A549 (cell line): ENCODE measurements around the gene CDK9. TPM values are rescaled to one million over a fixed set of nuclear protein-coding genes. Genes with fewer than 3 reads are reported as not detected.

ENCODE experiments used
- ATAC-seq, 2 experiments: fragments of 200-7000 bp in 1 of 2; fragments of >200 bp in 1 of 2; cut with Nextera tagmentation in 1 of 2; cut with Tn5 transposase in 1 of 2; 3 replicates each; pipeline versions ENCODE4 v1.8.0 to v1.9.1; 2018 to 2020; ENCODE audit warnings: mild to moderate bottlenecking in 1 of 2, moderate library complexity in 1 of 2
- CTCF ChIA-PET: fragments of 300-600 bp; sonication (Branson Sonifier 250); formaldehyde crosslinking; extraction: SDS; loops from one replicate; lab custom pipeline; 2021; ENCODE audit warnings: antibody characterized with exemption, inconsistent platforms; lab: Yijun Ruan, JAX
- POLR2A ChIA-PET: fragments of 350-600 bp; formaldehyde crosslinking; extraction: SDS; loops from one replicate; lab custom pipeline; 2021; ENCODE audit warnings: antibody characterized with exemption, inconsistent platforms; lab: Yijun Ruan, JAX
- DNase-seq, 2 experiments: peaks; one replicate each; pipeline versions ENCODE4 v3.0.0 to v3.0.0-alpha.2; 2011 to 2016; ENCODE audit warnings: low read depth in 1 of 2, low spot score in 1 of 2
- FAIRE-seq: peaks from 2 replicates; lab custom pipeline; 2011; peaks lifted over from hg19 to GRCh38; lab: Jason Lieb, UNC
- H3K27ac ChIP-seq, 2 experiments: fragments of >200 bp; sonication (Bioruptor Twin); formaldehyde crosslinking; 3 replicates each; pipeline ENCODE4 v1.5.1; 2016 to 2017
- H3K4me1 ChIP-seq: fragments of >200 bp; sonication (Bioruptor Twin); formaldehyde crosslinking; 3 replicates; pipeline ENCODE4 v1.6.1; 2016
- H3K4me2 ChIP-seq: fragments of >200 bp; sonication (Bioruptor Twin); formaldehyde crosslinking; 3 replicates; pipeline ENCODE4 v1.6.1; 2016
- H3K4me3 ChIP-seq: fragments of >200 bp; sonication (Bioruptor Twin); formaldehyde crosslinking; 3 replicates; pipeline ENCODE4 v1.5.1; 2016
- H3K9me3 ChIP-seq: fragments of >200 bp; sonication (Bioruptor Twin); formaldehyde crosslinking; 3 replicates; pipeline ENCODE4 v1.6.1; 2016
- ATOH8 ChIP-seq: fragments of 250-450 bp; sonication (Bioruptor Pico); IDR thresholded peaks from 2 replicates; pipeline ENCODE4 v1.5.0; 2020; ENCODE audit warnings: low read depth, mild to moderate bottlenecking, moderate library complexity
- CBX8 ChIP-seq: fragments of 200-600 bp; sonication (generic); IDR thresholded peaks from 2 replicates; pipeline ENCODE4 v1.6.1; 2016
- CHD4 ChIP-seq: fragments of 200-600 bp; sonication (generic); IDR thresholded peaks from 2 replicates; pipeline ENCODE4 v1.6.1; 2016; ENCODE audit warnings: antibody characterized with exemption, mild to moderate bottlenecking, borderline replicate concordance
- FOSL2 ChIP-seq, 2 experiments: fragments of 450-650 bp in 1 of 2; fragments of >200 bp in 1 of 2; sonication (Bioruptor Twin) in 1 of 2; formaldehyde crosslinking; IDR thresholded peaks; 2 replicates each; pipeline versions ENCODE4 v1.5.0 to v1.6.1; 2016 to 2020; ENCODE audit warnings: mild to moderate bottlenecking in 1 of 2, moderate library complexity in 1 of 2
- FOXS1 ChIP-seq: fragments of 250-450 bp; sonication (Bioruptor Pico); IDR thresholded peaks from 2 replicates; pipeline ENCODE4 v1.5.0; 2020; ENCODE audit warnings: mild to moderate bottlenecking, moderate library complexity
- GATA3 ChIP-seq: IDR thresholded peaks from 2 replicates; pipeline ENCODE4 v1.6.1; 2012; ENCODE audit warnings: borderline replicate concordance
- HDAC2 ChIP-seq: fragments of 200-600 bp; sonication (generic); IDR thresholded peaks from 2 replicates; pipeline ENCODE4 v1.6.1; 2016
- HMGXB4 ChIP-seq: fragments of 250-450 bp; sonication (Bioruptor Pico); IDR thresholded peaks from 2 replicates; pipeline ENCODE4 v1.5.0; 2021; ENCODE audit warnings: mild to moderate bottlenecking, moderate library complexity, borderline replicate concordance
- HOXB5 ChIP-seq: fragments of 250-450 bp; sonication (Bioruptor Pico); IDR thresholded peaks from 2 replicates; pipeline ENCODE4 v1.5.0; 2020; ENCODE audit warnings: mild to moderate bottlenecking, moderate library complexity
- KDM5A ChIP-seq: fragments of 200-600 bp; sonication (generic); IDR thresholded peaks from 2 replicates; pipeline ENCODE4 v1.6.1; 2016; ENCODE audit warnings: antibody characterized with exemption, mild to moderate bottlenecking
- NR3C1 ChIP-seq: fragments of >200 bp; sonication (Bioruptor Twin); formaldehyde crosslinking; IDR thresholded peaks from 3 replicates; pipeline ENCODE4 v1.6.1; 2017
- POLR2A ChIP-seq: IDR thresholded peaks from 2 replicates; pipeline ENCODE4 v1.6.1; 2012; ENCODE audit warnings: mild to moderate bottlenecking, low read length
- POLR2AphosphoS2 ChIP-seq: conservative IDR thresholded peaks from 2 replicates; pipeline ENCODE4 v1.6.1; 2012; ENCODE audit warnings: low read length, improper control_type of control experiment, inconsistent platforms
- RAD21 ChIP-seq, 2 experiments: fragments of >200 bp in 1 of 2; sonication (Bioruptor Twin) in 1 of 2; formaldehyde crosslinking in 1 of 2; IDR thresholded peaks in 1 of 2; conservative IDR thresholded peaks in 1 of 2; 2 replicates in 1 of 2; 3 replicates in 1 of 2; pipeline ENCODE4 v1.6.1; 2012 to 2018; ENCODE audit warnings: inconsistent platforms in 1 of 2
- SMC3 ChIP-seq: fragments of >200 bp; sonication (Bioruptor Twin); formaldehyde crosslinking; IDR thresholded peaks from 3 replicates; pipeline ENCODE4 v1.6.1; 2018; ENCODE audit warnings: inconsistent platforms
- SREBF2 ChIP-seq: fragments of 450-650 bp; IDR thresholded peaks from 2 replicates; pipeline ENCODE4 v1.6.1; 2014; ENCODE audit warnings: mild to moderate bottlenecking, moderate library complexity
- TP53 ChIP-seq: fragments of 250-450 bp; sonication (Bioruptor Pico); IDR thresholded peaks from 2 replicates; pipeline ENCODE4 v1.5.0; 2021; ENCODE audit warnings: mild to moderate bottlenecking, moderate library complexity
- ZC3H11A ChIP-seq: fragments of 450-650 bp; IDR thresholded peaks from 2 replicates; pipeline ENCODE4 v1.6.1; 2014; ENCODE audit warnings: antibody characterized with exemption, mild to moderate bottlenecking
- ZNF302 ChIP-seq: fragments of 250-450 bp; sonication (Bioruptor Pico); IDR thresholded peaks from 2 replicates; pipeline ENCODE4 v1.9.0; 2021; ENCODE audit warnings: inconsistent platforms, mild to moderate bottlenecking, moderate library complexity
- ZSCAN20 ChIP-seq: fragments of 250-450 bp; sonication (Bioruptor Pico); IDR thresholded peaks from 2 replicates; pipeline ENCODE4 v1.8.0; 2022; ENCODE audit warnings: mild to moderate bottlenecking, moderate library complexity
- WGBS: methylation state at CpG from one replicate; pipeline ENCODE4 v1.1.6; 2017; ENCODE audit errors: missing lambda C conversion rate; 5-methylcytosine and 5-hydroxymethylcytosine counted together
- polyA plus RNA-seq, 4 experiments: library from polyadenylated mRNA; depleted of rRNA in 3 of 4; stranded (reverse); fragments of >200 nt; fragmentation: RNase III in 1 of 4; extraction: RNeasy Plus Mini Kit Qiagen cat#74134 plus additional on column Dnase treatment in 1 of 4; gene quantifications; 2 replicates in 3 of 4; 3 replicates in 1 of 4; pipeline ENCODE4 v1.2.3, GENCODE V29; 2011 to 2017

The CDK9 gene
- polyA plus RNA-seq, 2 of the 4 experiments (the other 2 are of a cell fraction): 43.8 to 45.7 TPM

- Histone ChIP-seq H3K4me3 (no peak overlapping the region), H3K9me3 (no peaks in the 10 kb centered on the region), H3K27ac (no peak overlapping the region), H3K4me2 (no peak overlapping the region), H3K4me1 (no peaks in the 10 kb centered on the region)
- CTCF ChIA-PET: interaction anchor here (0.8 to 15.5 kb wide), 8 partner anchors 9 to 126 kb away, joined by 3 to 157 read pairs (median 8); partner anchors contain the start of genes CDK9, SH2D3C and TOR2A
- POLR2A ChIA-PET: no interaction called here
- ATAC-seq: peak; percentile 40 to 78; a peak in 4 of 6 replicates
- WGBS: 60% methylated on average over 7 of the region's 7 CpGs
- FAIRE-seq: no peak
- DNase-seq: peak in 1 of 2 experiments; percentile 58
- TF ChIP-seq RAD21 (conservative IDR thresholded peaks at IDR 0.05 in 1 of 2, IDR thresholded peaks at IDR 0.05 in 1 of 2) (peak in 1 of 2 experiments; percentile 24; a peak in 1 of 5 replicates), POLR2A (no peak)
Observed at GRCh38 chr9:127763918-127764384, 21.9 kb upstream of the CDK9 start.

GRCh38 chr9:127765418-127765817 is 20.4 kb upstream of the CDK9 start:
- ChIA-PET CTCF (interaction anchor here (1.3 to 15.5 kb wide), 6 partner anchors 11 to 175 kb away, joined by 3 to 157 read pairs (median 12); partner anchors contain the start of genes CDK9, SH2D3C and TOR2A), POLR2A (interaction anchor here (0.6 to 1.5 kb wide), 2 partner anchors 50 to 158 kb away, joined by 3 read pairs; partner anchors contain the start of genes PTRH1 and TTC16)
- DNase-seq (no peak), FAIRE-seq (no peak), ATAC-seq (no peak)
- H3K9me3 ChIP-seq: no peaks in the 10 kb centered on the region
- H3K4me3 ChIP-seq: no peak overlapping the region
- H3K4me1 ChIP-seq: no peaks in the 10 kb centered on the region
- TF ChIP-seq HDAC2: no peak
- no peak for TF ChIP-seq FOXS1 (CRISPR knock-in tag)
- TF ChIP-seq HOXB5 (CRISPR knock-in tag): no peak
- TF ChIP-seq SMC3: no peak
- TF ChIP-seq NR3C1: no peak
- TF ChIP-seq SREBF2: no peak
- no peak for TF ChIP-seq KDM5A
- no peak for TF ChIP-seq ZC3H11A
- no peak for TF ChIP-seq POLR2AphosphoS2
- no peak for TF ChIP-seq FOSL2 (IDR thresholded peaks at IDR 0.05)
- no peak for TF ChIP-seq FOSL2 (CRISPR knock-in tag; IDR thresholded peaks at IDR 0.05)
- TF ChIP-seq ATOH8: no peak
- no peak overlapping the region for H3K4me2 ChIP-seq
- no peak overlapping the region for H3K27ac ChIP-seq
- WGBS: 22% methylated on average over 1 of the region's 1 CpG

- no peak for FAIRE-seq
- no peak for ATAC-seq
- CTCF ChIA-PET: interaction anchor here (1.3 to 15.5 kb wide), 7 partner anchors 16 to 357 kb away, joined by 3 to 157 read pairs (median 6); partner anchors contain the start of genes CDK9, SH2D3C and TOR2A
Observed at GRCh38 chr9:127767410-127767809, 18.4 kb upstream of the CDK9 start.

More at GRCh38 chr9:127767410-127767809, 18.4 kb upstream of the CDK9 start:
- no peak for TF ChIP-seq FOSL2 (IDR thresholded peaks at IDR 0.05)
- TF ChIP-seq FOSL2 (CRISPR knock-in tag; IDR thresholded peaks at IDR 0.05): no peak
- TF ChIP-seq CHD4: no peak
- TF ChIP-seq CBX8: no peak
- no peak for TF ChIP-seq ATOH8
- TF ChIP-seq ZNF302 (CRISPR knock-in tag): no peak
- TF ChIP-seq GATA3: no peak
- no peak for TF ChIP-seq HMGXB4 (CRISPR knock-in tag)
- TF ChIP-seq ZSCAN20 (CRISPR knock-in tag): no peak
- no peak for TF ChIP-seq FOXS1 (CRISPR knock-in tag)
- no peak for TF ChIP-seq HDAC2
- no peak for TF ChIP-seq TP53 (CRISPR knock-in tag)
- Histone ChIP-seq H3K4me3 (no peak overlapping the region), H3K9me3 (no peaks in the 10 kb centered on the region), H3K4me1 (peaks cover 4% of the 10 kb centered on the region; the same call in 1 of the 3 replicates), H3K27ac (no peak overlapping the region), H3K4me2 (no peak overlapping the region)
- POLR2A ChIA-PET: no interaction called here
- no peak for DNase-seq
- WGBS: 62% methylated on average over 3 of the region's 3 CpGs
